Stimulated activated CD8-positive, alpha-beta memory T cell treated with anti-CD3 and anti-CD28 coated beads, Interleukin-15, amount 100 ng/mL, for 24 hours (primary cell): Measurements from ENCODE around the gene SLC25A1.

Experiments used
- DNase-seq: peaks from one replicate; pipeline ENCODE4 v3.0.0-alpha.2; 2020; ENCODE audit warnings: low read depth

Gene SLC25A1

GRCh38 chr22:19178657-19179496, at the start of gene SLC25A1:
TSS of gene SLC25A1 (minus strand) at chr22:19178736. CDS start at chr22:19178673, 63 bp downstream.
- DNase-seq, result peak; percentile 82

GRCh38 chr22:19228179-19228578, 49.6 kb upstream of the SLC25A1 start:
- DNase-seq, result no peak

GRCh38 chr22:19226428-19226827, 47.9 kb upstream of the SLC25A1 start:
- no peak for DNase-seq

- no peak for DNase-seq
Observed at GRCh38 chr22:19225560-19225959, 47.0 kb upstream of the SLC25A1 start.

GRCh38 chr22:19224985-19225384, 46.4 kb upstream of the SLC25A1 start:
- DNase-seq, result no peak

- DNase-seq, result no peak
Observed at GRCh38 chr22:19224557-19224956, 46.0 kb upstream of the SLC25A1 start.

GRCh38 chr22:19223617-19224016, 45.1 kb upstream of the SLC25A1 start:
- DNase-seq, result no peak

GRCh38 chr22:19223110-19223509, 44.6 kb upstream of the SLC25A1 start:
- DNase-seq, result no peak

- DNase-seq, result no peak
Observed at GRCh38 chr22:19222242-19223005, 43.9 kb upstream of the SLC25A1 start.

GRCh38 chr22:19220867-19221266, 42.3 kb upstream of the SLC25A1 start:
- DNase-seq, result no peak

GRCh38 chr22:19218541-19219233, 40.2 kb upstream of the SLC25A1 start:
- DNase-seq, result no peak

- DNase-seq, result no peak
Observed at GRCh38 chr22:19216579-19216978, 38.0 kb upstream of the SLC25A1 start.

GRCh38 chr22:19215360-19215759, 36.8 kb upstream of the SLC25A1 start:
- no peak for DNase-seq

GRCh38 chr22:19214078-19214473, 35.5 kb upstream of the SLC25A1 start:
- DNase-seq, result no peak

- DNase-seq, result no peak
Observed at GRCh38 chr22:19213442-19214077, 35.0 kb upstream of the SLC25A1 start.

- DNase-seq, result no peak
Observed at GRCh38 chr22:19213001-19213400, 34.5 kb upstream of the SLC25A1 start.

- no peak for DNase-seq
Observed at GRCh38 chr22:19212302-19212870, 33.9 kb upstream of the SLC25A1 start.

GRCh38 chr22:19210188-19210587, 31.7 kb upstream of the SLC25A1 start:
- no peak for DNase-seq

GRCh38 chr22:19208287-19208847, 29.8 kb upstream of the SLC25A1 start:
- DNase-seq, result no peak

GRCh38 chr22:19207884-19208283, 29.3 kb upstream of the SLC25A1 start:
- no peak for DNase-seq

- DNase-seq, result no peak
Observed at GRCh38 chr22:19207401-19207808, 28.9 kb upstream of the SLC25A1 start.
